Right lobe of liver (tissue), 6 donors: ENCODE results near the gene GNPTAB. TPM values are rescaled to one million over a fixed set of nuclear protein-coding genes. Genes with fewer than 3 reads are reported as not detected.
A peak's percentile ranks its signal among the peaks of the same experiment; 100 is the strongest.

Source experiments
- ATAC-seq, 4 donors: fragments of 200-7000 bp; cut with Tn5 transposase; one replicate each; pipeline ENCODE4 v1.9.1; 2020; ENCODE audit warnings: mild to moderate bottlenecking in 4 of 4, moderate library complexity in 4 of 4
- DNase-seq, 3 donors: peaks; one replicate each; pipeline ENCODE4 v3.0.0-alpha.2; 2020
- H3K27ac ChIP-seq, 3 donors: fragments of 200-600 bp; one replicate each; pipeline ENCODE4 v1.8.0; 2022
- H3K27me3 ChIP-seq, 2 donors: fragments of 200-600 bp; one replicate each; pipeline ENCODE4 v1.8.0; 2022
- H3K36me3 ChIP-seq, 4 donors: fragments of 200-600 bp; sonication (generic) in 1 of 4; one replicate each; pipeline versions ENCODE4 v1.5.1 to v1.8.0; 2017 to 2022; ENCODE audit warnings: control low read depth in 1 of 4
- H3K4me1 ChIP-seq, 4 donors: fragments of 200-600 bp; sonication (generic) in 1 of 4; one replicate each; pipeline versions ENCODE4 v1.5.1 to v1.8.0; 2017 to 2022; ENCODE audit warnings: control low read depth in 1 of 4
- H3K4me3 ChIP-seq, 3 donors: fragments of 200-600 bp; one replicate each; pipeline ENCODE4 v1.8.0; 2022
- H3K9me3 ChIP-seq, 4 donors: fragments of 200-600 bp; sonication (generic) in 1 of 4; one replicate each; pipeline versions ENCODE4 v1.5.1 to v1.8.0; 2017 to 2022; ENCODE audit warnings: control low read depth in 1 of 4
- CTCF ChIP-seq, 4 donors: fragments of 200-600 bp in 3 of 4; fragments of 450-650 bp in 1 of 4; IDR thresholded peaks; one replicate each; pipeline versions ENCODE4 v1.5.1 to v1.8.0; 2016 to 2022; ENCODE audit warnings: antibody characterized with exemption in 4 of 4, mild to moderate bottlenecking in 2 of 4
- POLR2A ChIP-seq: fragments of 450-650 bp; IDR thresholded peaks from one replicate; pipeline ENCODE4 v1.6.1; 2017; ENCODE audit warnings: antibody characterized with exemption, mild to moderate bottlenecking
- WGBS: methylation state at CpG from one replicate; pipeline ENCODE4 v1.1.6; 2018; ENCODE audit warnings: low coverage, low lambda C conversion rate; ENCODE audit not compliant: insufficient coverage; ENCODE audit errors: missing lambda C conversion rate; 5-methylcytosine and 5-hydroxymethylcytosine counted together
- intact Hi-C, 2 donors: fragments of 100-400 bp; cut with DNase I; formaldehyde crosslinking; loops; one replicate each; pipeline versions ENCODE4 v1.11.2 to v1.14.1; 2022
- total RNA-seq, 6 experiments: library from RNA; depleted of rRNA in 2 of 6; stranded (reverse); fragments of >200 nt in 2 of 6; fragmentation: NEBNext Ultra II Directional in 3 of 6; extraction: Animal tissue kit (Norgen Biotek cat#: 25700) in 3 of 6; gene quantifications; one replicate each; pipeline versions ENCODE4 v1.1.0 to v1.2.4, GENCODE V29; 2016 to 2023
- donor health status: DM: no; HTN: yes; CAD: no.
- donor health status: DM: no; HTN: no; CAD: no.
- donor health status: DM: no; HTN: no; CAD: no.
- donor health status: DM: no; HTN: yes; CAD: no.
- donor health status: DM: no; HTN: yes; CAD: no.

GNPTAB gene
- total RNA-seq, 6 experiments from 2014 or later = 8.8 to 17.4 (median 14.1) TPM

GRCh38 chr12:101719566-101719965, 111.2 kb downstream of the GNPTAB start:
- no peak overlapping the region for H3K27ac ChIP-seq
- no peak for DNase-seq
- H3K4me3 ChIP-seq = no peak overlapping the region
- H3K27me3 ChIP-seq = no peaks in the 10 kb centered on the region
- ATAC-seq = peak in 1 of 4 donors; percentile 36
- H3K4me1 ChIP-seq = peaks cover 0 to 18% (median 5%) of the 10 kb centered on the region in 4 donors
- intact Hi-C loops = no loop called here
- no peaks in the 10 kb centered on the region for H3K9me3 ChIP-seq
- TF ChIP-seq POLR2A (no peak), CTCF (IDR thresholded peaks at IDR 0.05) (no peak)
- peaks cover 4 to 19% (median 6%) of the 10 kb centered on the region in 4 donors for H3K36me3 ChIP-seq

- TF ChIP-seq POLR2A (no peak), CTCF (IDR thresholded peaks at IDR 0.05) (no peak)
- no peak for ATAC-seq
- Histone ChIP-seq H3K9me3 (no peaks in the 10 kb centered on the region), H3K4me3 (no peak overlapping the region), H3K4me1 (peaks cover 0 to 60% (median 17%) of the 10 kb centered on the region in 4 donors), H3K27me3 (no peaks in the 10 kb centered on the region), H3K27ac (peak overlapping the region in 1 of 3 donors; percentile 79), H3K36me3 (no peaks in the 10 kb centered on the region)
- intact Hi-C loops = no loop called here
- WGBS = 73% methylated on average over 3 of the region's 3 CpGs
- DNase-seq = no peak
Observed at GRCh38 chr12:101714877-101715444, 115.8 kb downstream of the GNPTAB start.

- DNase-seq (no peak), ATAC-seq (peak in 1 of 4 donors; percentile 20)
- Histone ChIP-seq H3K27me3 (no peaks in the 10 kb centered on the region), H3K9me3 (no peaks in the 10 kb centered on the region), H3K4me1 (peaks cover 0 to 70% (median 17%) of the 10 kb centered on the region in 4 donors), H3K4me3 (peak overlapping the region in 1 of 3 donors; percentile 36), H3K36me3 (no peaks in the 10 kb centered on the region), H3K27ac (peak overlapping the region; percentile 66 to 79 (median 79))
- TF ChIP-seq POLR2A = no peak
- TF ChIP-seq CTCF (IDR thresholded peaks at IDR 0.05) = no peak
- intact Hi-C loops = no loop called here
- WGBS = 28% methylated on average over 2 of the region's 2 CpGs
Observed at GRCh38 chr12:101713930-101714329, 116.8 kb downstream of the GNPTAB start.

GRCh38 chr12:101713059-101713682, 117.6 kb downstream of the GNPTAB start:
- ATAC-seq (peak; percentile 89 to 97 (median 94)), DNase-seq (peak; percentile 69 to 89 (median 83))
- Histone ChIP-seq H3K4me1 (peaks cover 0 to 74% (median 17%) of the 10 kb centered on the region in 4 donors), H3K4me3 (peak overlapping the region in 2 of 3 donors; percentile 27 to 36), H3K27ac (peak overlapping the region; percentile 66 to 79 (median 79)), H3K36me3 (no peaks in the 10 kb centered on the region), H3K9me3 (no peaks in the 10 kb centered on the region), H3K27me3 (no peaks in the 10 kb centered on the region)
- TF ChIP-seq POLR2A (no peak), CTCF (IDR thresholded peaks at IDR 0.05) (no peak)
- 11% methylated on average over 5 of the region's 5 CpGs for WGBS
- intact Hi-C loops = no loop called here
